ENCODE data around the gene FYN.

DNA sequence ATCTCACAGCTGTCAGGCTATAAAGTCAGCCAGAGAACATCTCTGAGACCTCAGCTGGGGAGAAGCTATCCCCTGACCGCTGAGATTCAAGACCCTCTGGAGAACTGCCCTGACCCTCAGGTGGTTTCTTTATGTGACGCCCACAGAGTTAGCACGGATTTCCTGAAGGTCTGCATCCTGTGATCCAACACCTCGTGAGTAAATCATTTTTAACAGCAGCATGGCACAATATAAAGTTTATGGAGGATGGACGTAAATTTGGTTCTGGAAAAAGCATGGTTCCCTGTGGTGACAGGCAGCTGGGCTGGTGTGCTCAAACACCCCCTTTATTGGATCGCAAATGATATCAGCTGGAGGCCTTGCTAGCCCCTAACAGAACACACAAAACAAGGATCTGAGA lies 242.2 kb downstream of the FYN start:
- no peak for TF ChIP-seq CTCF (IDR thresholded peaks at IDR 0.05)
- TF ChIP-seq POLR2AphosphoS5 (IDR thresholded peaks at IDR 0.05; ENCODE audit: insufficient read depth in 1 of 2, low read depth in 1 of 2), result no peak

All from vagina (tissue), 2 donors.